Parathyroid adenoma (tissue), 2 donors: ENCODE data around the gene RBM33.

Experiments used
- H2AFZ ChIP-seq: fragments of 300-600 bp; sonication (generic); one replicate; pipeline ENCODE4 v1.7.0; 2017; ENCODE audit warnings: antibody characterized with exemption, mild to moderate bottlenecking
- H3K27ac ChIP-seq: fragments of 300-600 bp; sonication (generic); one replicate; pipeline ENCODE4 v1.7.0; 2017
- H3K27me3 ChIP-seq: fragments of 300-600 bp; sonication (generic); one replicate; pipeline ENCODE4 v1.7.0; 2017; ENCODE audit warnings: low read length; ENCODE audit not compliant: control insufficient read depth, insufficient read depth
- H3K36me3 ChIP-seq: fragments of 300-600 bp; sonication (generic); one replicate; pipeline ENCODE4 v1.7.0; 2017; ENCODE audit warnings: low read length; ENCODE audit not compliant: control insufficient read depth, insufficient read depth
- H3K4me1 ChIP-seq: fragments of 300-600 bp; sonication (generic); one replicate; pipeline ENCODE4 v1.7.0; 2017; ENCODE audit warnings: control low read depth
- H3K4me2 ChIP-seq: fragments of 300-600 bp; sonication (generic); one replicate; pipeline ENCODE4 v1.7.0; 2017; ENCODE audit warnings: low read length
- H3K4me3 ChIP-seq: fragments of 300-600 bp; sonication (generic); one replicate; pipeline ENCODE4 v1.7.0; 2017; ENCODE audit warnings: low read depth, low read length
- H3K79me2 ChIP-seq: fragments of 300-600 bp; sonication (generic); one replicate; pipeline ENCODE4 v1.7.0; 2017; ENCODE audit warnings: control low read depth
- H3K9ac ChIP-seq: fragments of 300-600 bp; sonication (generic); one replicate; pipeline ENCODE4 v1.7.0; 2017; ENCODE audit warnings: mild to moderate bottlenecking
- H3K9me3 ChIP-seq: fragments of 300-600 bp; sonication (generic); one replicate; pipeline ENCODE4 v1.7.0; 2017; ENCODE audit warnings: low read length; ENCODE audit not compliant: control insufficient read depth
- TF ChIP-seq, protein P1 (sequence below): fragments of 300-600 bp; sonication (generic); IDR thresholded peaks from one replicate; pipeline ENCODE4 v1.7.0; 2017; ENCODE audit warnings: antibody characterized with exemption, mild to moderate bottlenecking
- donor health status: primary hyperparathyroidism.

The RBM33 gene

DNA sequence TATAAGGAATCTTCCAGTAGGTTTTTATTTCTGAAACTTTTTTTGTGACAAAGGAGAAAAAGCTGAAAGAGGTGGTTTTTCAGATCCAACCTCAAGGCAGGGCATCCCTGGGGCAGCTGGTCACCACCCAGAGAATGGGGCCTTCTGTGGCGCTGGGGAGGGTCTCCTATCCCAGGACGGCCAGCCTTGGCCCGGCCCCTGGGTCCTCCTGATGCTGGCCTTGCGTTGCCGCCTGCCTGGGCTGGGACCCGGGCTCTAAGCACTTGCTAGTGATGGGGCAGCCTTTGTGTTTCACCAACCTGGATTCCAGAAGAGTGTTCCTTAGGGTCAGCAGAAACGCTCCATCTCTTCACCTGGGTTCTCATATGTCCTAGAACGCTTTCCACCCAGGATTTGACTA lies 151.5 kb downstream of the RBM33 start:
- Histone ChIP-seq H3K9me3 (no peaks in the 10 kb centered on the region), H3K9ac (no peak overlapping the region), H2AFZ (no peak overlapping the region), H3K27me3 (peaks cover 7% of the 10 kb centered on the region), H3K4me3 (no peak overlapping the region), H3K4me2 (no peak overlapping the region), H3K36me3 (no peaks in the 10 kb centered on the region), H3K79me2 (no peaks in the 10 kb centered on the region), H3K27ac (no peak overlapping the region), H3K4me1 (no peaks in the 10 kb centered on the region)
- TF ChIP-seq, protein P1, sequence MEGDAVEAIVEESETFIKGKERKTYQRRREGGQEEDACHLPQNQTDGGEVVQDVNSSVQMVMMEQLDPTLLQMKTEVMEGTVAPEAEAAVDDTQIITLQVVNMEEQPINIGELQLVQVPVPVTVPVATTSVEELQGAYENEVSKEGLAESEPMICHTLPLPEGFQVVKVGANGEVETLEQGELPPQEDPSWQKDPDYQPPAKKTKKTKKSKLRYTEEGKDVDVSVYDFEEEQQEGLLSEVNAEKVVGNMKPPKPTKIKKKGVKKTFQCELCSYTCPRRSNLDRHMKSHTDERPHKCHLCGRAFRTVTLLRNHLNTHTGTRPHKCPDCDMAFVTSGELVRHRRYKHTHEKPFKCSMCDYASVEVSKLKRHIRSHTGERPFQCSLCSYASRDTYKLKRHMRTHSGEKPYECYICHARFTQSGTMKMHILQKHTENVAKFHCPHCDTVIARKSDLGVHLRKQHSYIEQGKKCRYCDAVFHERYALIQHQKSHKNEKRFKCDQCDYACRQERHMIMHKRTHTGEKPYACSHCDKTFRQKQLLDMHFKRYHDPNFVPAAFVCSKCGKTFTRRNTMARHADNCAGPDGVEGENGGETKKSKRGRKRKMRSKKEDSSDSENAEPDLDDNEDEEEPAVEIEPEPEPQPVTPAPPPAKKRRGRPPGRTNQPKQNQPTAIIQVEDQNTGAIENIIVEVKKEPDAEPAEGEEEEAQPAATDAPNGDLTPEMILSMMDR, result no peak

DNA sequence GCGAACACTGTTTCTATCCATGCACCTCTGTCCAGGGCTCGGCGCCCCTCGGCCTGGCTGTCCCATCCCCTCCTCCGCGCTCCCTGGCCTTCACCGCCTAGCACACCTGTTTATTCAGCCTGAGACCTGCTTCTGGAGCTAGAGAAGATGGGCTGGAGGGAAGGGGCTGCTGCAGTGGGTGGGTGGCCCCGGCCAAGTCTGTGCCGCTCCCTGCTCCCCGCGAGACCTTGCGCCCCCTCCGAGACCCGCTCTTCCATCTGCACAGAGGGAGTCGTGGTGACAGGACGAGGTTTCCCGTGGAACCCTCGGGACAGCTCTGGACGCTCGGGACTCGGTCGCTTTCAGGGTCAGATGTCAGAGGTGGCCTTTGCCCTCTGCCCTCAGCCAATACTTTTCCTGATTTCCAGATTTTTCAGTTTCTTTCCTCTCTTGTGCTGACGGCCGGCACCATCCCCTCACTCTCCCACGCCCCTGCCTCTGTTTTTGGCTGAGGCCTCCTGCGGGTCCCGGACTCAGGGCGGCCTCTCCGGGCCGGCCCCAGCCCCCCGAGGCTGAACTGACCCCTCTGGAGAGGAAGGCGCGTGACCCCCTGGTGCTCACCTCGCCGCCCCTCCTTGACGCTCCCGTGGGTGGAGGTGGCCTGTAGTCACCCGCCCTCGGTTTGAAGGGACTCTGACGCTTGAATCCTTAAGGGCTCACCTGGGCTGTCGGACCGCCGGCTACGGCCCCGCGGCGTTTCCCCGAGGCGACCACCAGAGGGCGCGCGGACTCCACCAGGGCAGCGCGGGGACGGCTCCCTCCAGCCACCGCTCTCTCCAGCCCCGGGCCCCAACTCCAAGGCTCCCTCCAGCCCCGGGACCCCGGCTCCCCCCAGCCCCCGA lies 152.2 kb downstream of the RBM33 start:
- Histone ChIP-seq H3K4me1 (no peaks in the 10 kb centered on the region), H3K9ac (no peak overlapping the region), H3K9me3 (no peaks in the 10 kb centered on the region), H2AFZ (peak overlapping the region; percentile 58), H3K4me2 (no peak overlapping the region), H3K27me3 (peaks cover 7% of the 10 kb centered on the region), H3K36me3 (no peaks in the 10 kb centered on the region), H3K27ac (no peak overlapping the region), H3K79me2 (no peaks in the 10 kb centered on the region), H3K4me3 (no peak overlapping the region)
- TF ChIP-seq, protein P1, result peak; percentile 71

DNA sequence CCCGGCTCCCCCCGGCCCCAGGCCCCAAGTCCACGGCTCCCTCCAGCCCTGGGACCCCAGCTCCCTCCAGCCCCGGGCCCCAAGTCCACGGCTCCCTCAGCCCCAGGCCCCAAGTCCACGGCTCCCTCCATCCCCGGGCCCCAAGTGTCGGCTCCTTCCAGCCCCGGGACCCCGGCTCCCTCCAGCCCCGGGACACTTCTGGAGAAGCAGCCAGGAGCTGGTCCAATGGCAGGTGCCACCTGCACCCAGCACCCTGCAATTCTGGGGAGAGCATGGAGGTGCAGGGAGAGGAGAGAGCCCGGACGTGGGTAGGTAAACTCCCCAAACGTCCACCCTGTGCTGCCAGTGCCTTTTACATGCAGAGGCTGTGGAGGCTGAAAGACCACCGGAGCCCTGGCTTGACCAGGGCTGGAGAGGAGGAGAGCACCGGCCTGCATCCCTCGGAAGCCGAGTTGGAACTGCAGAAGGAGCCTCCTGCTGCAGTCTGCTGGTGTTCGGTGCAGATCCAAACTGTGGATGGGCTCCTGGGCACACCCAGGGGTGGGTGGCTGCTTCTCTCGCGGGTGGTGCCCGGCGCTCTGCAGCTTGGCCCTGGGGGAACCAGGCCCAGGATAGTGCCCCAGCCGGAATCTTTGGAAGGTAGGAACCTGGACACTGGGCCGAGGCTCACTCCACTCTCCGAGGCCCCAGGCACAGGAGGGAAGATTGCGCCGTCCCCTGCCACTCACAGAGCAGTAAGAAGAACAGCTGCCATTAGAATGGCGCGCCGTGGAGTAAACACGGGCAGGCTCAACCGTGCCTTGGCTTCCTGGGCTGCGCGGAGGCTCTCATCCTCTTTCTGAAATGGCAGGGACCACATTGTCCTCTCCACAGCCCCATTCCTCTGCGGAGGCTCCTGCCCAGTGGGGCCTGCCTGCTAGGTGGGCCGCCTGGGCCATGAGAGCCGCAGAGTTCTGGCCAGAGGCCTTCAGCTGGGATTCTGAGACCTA lies 153.1 kb downstream of the RBM33 start:
- Histone ChIP-seq H3K4me2 (no peak overlapping the region), H3K27ac (no peak overlapping the region), H3K9me3 (no peaks in the 10 kb centered on the region), H2AFZ (no peak overlapping the region), H3K27me3 (peaks cover 7% of the 10 kb centered on the region), H3K79me2 (no peaks in the 10 kb centered on the region), H3K36me3 (no peaks in the 10 kb centered on the region), H3K4me1 (no peaks in the 10 kb centered on the region), H3K9ac (no peak overlapping the region), H3K4me3 (no peak overlapping the region)
- TF ChIP-seq, protein P1, result no peak

DNA sequence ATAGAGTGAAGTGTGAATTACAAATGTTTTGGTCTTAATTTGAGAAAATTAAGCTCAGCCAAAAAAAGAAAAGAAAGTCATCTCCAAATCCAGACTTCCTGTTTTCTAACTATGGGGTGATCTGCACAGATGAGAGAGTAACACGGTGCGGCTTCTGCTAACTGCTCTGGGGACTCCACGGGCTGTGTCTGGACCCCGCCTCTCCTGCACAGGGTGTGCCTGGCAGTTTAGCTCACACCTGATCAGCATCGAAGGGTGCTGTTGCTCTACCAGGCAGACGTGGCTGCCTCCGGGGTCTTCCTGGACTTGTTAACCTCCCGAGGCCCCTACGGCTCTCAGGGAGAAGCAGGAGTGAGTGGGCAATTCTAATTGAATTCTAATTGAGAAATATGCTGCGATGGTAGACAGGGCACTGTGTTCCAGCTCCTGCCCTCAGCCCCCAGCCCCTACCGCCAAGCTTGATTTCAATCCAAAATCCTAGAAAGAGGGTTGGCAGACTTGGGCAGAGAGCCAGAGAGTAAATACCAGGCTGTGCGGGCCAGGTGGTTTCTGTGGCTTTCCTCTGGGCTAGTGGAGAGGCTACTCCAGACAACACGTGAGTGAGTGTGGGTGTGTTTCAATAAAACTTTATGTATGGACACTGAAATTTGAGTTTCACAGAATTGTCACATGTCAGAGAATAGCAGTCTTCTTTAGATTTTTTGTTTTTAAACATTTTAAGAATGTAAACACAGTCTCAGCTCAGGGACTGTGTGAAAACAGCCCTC lies 154.4 kb downstream of the RBM33 start:
- TF ChIP-seq, protein P1, result no peak
- H3K36me3 ChIP-seq, result no peaks in the 10 kb centered on the region
- no peak overlapping the region for H3K27ac ChIP-seq
- H3K79me2 ChIP-seq, result no peaks in the 10 kb centered on the region
- no peak overlapping the region for H2AFZ ChIP-seq
- no peak overlapping the region for H3K9ac ChIP-seq
- peaks cover 7% of the 10 kb centered on the region for H3K27me3 ChIP-seq
- H3K4me3 ChIP-seq, result no peak overlapping the region
- H3K9me3 ChIP-seq, result no peaks in the 10 kb centered on the region
- H3K4me1 ChIP-seq, result peaks cover 2% of the 10 kb centered on the region
- no peak overlapping the region for H3K4me2 ChIP-seq
